Hepatocyte (in vitro differentiated cells): Measurements from ENCODE around the gene LCE7A.

Experiments used
- EZH2 ChIP-seq: fragments of 200-600 bp; sonication (generic); IDR thresholded peaks from 2 replicates; pipeline ENCODE4 v1.6.1; 2016; ENCODE audit warnings: antibody characterized with exemption, mild to moderate bottlenecking, borderline replicate concordance
- TF ChIP-seq, protein P1 (sequence below): fragments of 200-600 bp; sonication (generic); IDR thresholded peaks from 2 replicates; pipeline ENCODE4 v1.5.1; 2016; ENCODE audit warnings: antibody characterized with exemption, mild to moderate bottlenecking; ENCODE audit not compliant: poor library complexity

GRCh38 chr1:152873495-152873894 lies 13.7 kb downstream of the LCE7A start:
- TF ChIP-seq, protein P1, sequence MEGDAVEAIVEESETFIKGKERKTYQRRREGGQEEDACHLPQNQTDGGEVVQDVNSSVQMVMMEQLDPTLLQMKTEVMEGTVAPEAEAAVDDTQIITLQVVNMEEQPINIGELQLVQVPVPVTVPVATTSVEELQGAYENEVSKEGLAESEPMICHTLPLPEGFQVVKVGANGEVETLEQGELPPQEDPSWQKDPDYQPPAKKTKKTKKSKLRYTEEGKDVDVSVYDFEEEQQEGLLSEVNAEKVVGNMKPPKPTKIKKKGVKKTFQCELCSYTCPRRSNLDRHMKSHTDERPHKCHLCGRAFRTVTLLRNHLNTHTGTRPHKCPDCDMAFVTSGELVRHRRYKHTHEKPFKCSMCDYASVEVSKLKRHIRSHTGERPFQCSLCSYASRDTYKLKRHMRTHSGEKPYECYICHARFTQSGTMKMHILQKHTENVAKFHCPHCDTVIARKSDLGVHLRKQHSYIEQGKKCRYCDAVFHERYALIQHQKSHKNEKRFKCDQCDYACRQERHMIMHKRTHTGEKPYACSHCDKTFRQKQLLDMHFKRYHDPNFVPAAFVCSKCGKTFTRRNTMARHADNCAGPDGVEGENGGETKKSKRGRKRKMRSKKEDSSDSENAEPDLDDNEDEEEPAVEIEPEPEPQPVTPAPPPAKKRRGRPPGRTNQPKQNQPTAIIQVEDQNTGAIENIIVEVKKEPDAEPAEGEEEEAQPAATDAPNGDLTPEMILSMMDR, result no peak
- TF ChIP-seq EZH2, result no peak
